WTC11 (cell line): ENCODE data around the gene MICAL3.

ENCODE experiments used
- ATF2 ChIP-seq: sonication (generic); formaldehyde crosslinking; IDR thresholded peaks from 2 replicates; pipeline ENCODE4 v1.8.1; 2022; ENCODE audit warnings: low read depth, missing genetic modification reagents, borderline replicate concordance
- CTCF ChIP-seq: fragments of 200-600 bp; IDR thresholded peaks from 2 replicates; pipeline ENCODE4 v1.8.0; 2022; ENCODE audit warnings: antibody characterized with exemption
- E2F1 ChIP-seq: sonication (generic); formaldehyde crosslinking; IDR thresholded peaks from 2 replicates; pipeline ENCODE4 v1.8.0; 2022; ENCODE audit warnings: mild to moderate bottlenecking, missing genetic modification reagents
- RELA ChIP-seq: sonication (generic); formaldehyde crosslinking; IDR thresholded peaks from 2 replicates; pipeline ENCODE4 v1.8.1; 2022; ENCODE audit warnings: missing genetic modification reagents, mild to moderate bottlenecking, borderline replicate concordance

- TF ChIP-seq CTCF (no peak), RELA (CRISPR knock-in tag) (no peak), E2F1 (CRISPR knock-in tag) (no peak), ATF2 (CRISPR knock-in tag) (no peak)
These were observed 158.2 kb downstream of the MICAL3 start for GRCh38 chr22:17866127-17866526.
